Ectodermal cell (in vitro differentiated cells): ENCODE results near the gene SMURF1.

Experiments
- H3K27ac ChIP-seq: 2 replicates; pipeline ENCODE4 v1.7.0; 2013; ENCODE audit warnings: mild to moderate bottlenecking, low read depth, low read length; ENCODE audit not compliant: insufficient read depth, poor library complexity, severe bottlenecking
- H3K27me3 ChIP-seq: 2 replicates; pipeline ENCODE4 v1.7.0; 2013; ENCODE audit warnings: mild to moderate bottlenecking, low read length; ENCODE audit not compliant: insufficient read depth, control insufficient read depth, poor library complexity, severe bottlenecking
- H3K36me3 ChIP-seq: one replicate; pipeline ENCODE4 v1.7.0; 2013; ENCODE audit warnings: low read length; ENCODE audit not compliant: control insufficient read depth, insufficient read depth
- H3K4me1 ChIP-seq: one replicate; pipeline ENCODE4 v1.7.0; 2013; ENCODE audit warnings: low read length; ENCODE audit not compliant: control insufficient read depth, insufficient read depth
- H3K4me3 ChIP-seq: 2 replicates; pipeline ENCODE4 v1.7.0; 2013; ENCODE audit warnings: low read depth, low read length, control low read depth; ENCODE audit not compliant: insufficient read depth
- H3K9me3 ChIP-seq: 2 replicates; pipeline ENCODE4 v1.7.0; 2013; ENCODE audit warnings: mild to moderate bottlenecking, low read length, moderate library complexity; ENCODE audit not compliant: control insufficient read depth
- WGBS, 2 experiments: methylation state at CpG; one replicate each; pipeline ENCODE4 v1.1.7; 2013; ENCODE audit warnings: missing lambda C conversion rate in 2 of 2; 5-methylcytosine and 5-hydroxymethylcytosine counted together

Gene SMURF1

DNA sequence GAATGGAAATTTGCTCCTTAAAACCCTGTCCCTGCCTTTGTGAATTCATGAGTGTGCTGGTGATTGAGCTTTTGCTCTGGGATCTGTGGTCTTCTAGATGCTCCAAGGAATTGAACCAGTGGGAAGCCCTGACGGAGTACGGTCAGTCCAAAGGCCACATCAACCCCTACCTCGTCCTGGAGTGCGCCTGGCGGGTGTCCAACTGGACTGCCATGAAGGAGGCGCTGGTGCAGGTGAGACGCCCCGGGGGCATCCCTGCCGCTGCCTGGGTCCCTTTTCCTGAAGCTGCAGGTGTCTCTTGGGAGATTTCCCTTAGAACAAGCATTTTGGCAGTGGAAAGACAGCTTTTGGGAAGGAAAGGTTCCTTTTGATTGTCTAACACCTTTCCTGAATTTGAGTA lies 165.2 kb downstream of the SMURF1 start:
- H3K36me3 ChIP-seq: peaks cover 75% of the 10 kb centered on the region
- no peaks in the 10 kb centered on the region for H3K9me3 ChIP-seq
- H3K27me3 ChIP-seq: no peaks in the 10 kb centered on the region
- WGBS, 2 experiments: 96 to 97% methylated on average over 9 of the region's 9 CpGs
- H3K4me1 ChIP-seq: no peaks in the 10 kb centered on the region
- H3K27ac ChIP-seq: no peak overlapping the region
- H3K4me3 ChIP-seq: no peak overlapping the region
